Heart right ventricle (tissue), 16 donors: ENCODE data around the gene ATP13A5. TPM values are rescaled to one million over a fixed set of nuclear protein-coding genes. Genes with fewer than 3 reads are reported as not detected.

Source experiments
- ATAC-seq, 8 donors: fragments of 200-7000 bp; cut with Tn5 transposase; one replicate each; pipeline ENCODE4 v1.9.1; 2020; ENCODE audit warnings: mild to moderate bottlenecking in 8 of 8, moderate library complexity in 8 of 8, moderate number of reproducible peaks in 1 of 8
- DNase-seq, 2 donors: peaks; one replicate each; pipeline ENCODE4 v3.0.0-alpha.2; 2020
- H3K27ac ChIP-seq, 10 donors: fragments of 200-600 bp; sonication (generic) in 2 of 10; one replicate each; pipeline versions ENCODE4 v1.5.0 to v1.8.0; 2020 to 2022; ENCODE audit warnings: mild to moderate bottlenecking in 3 of 10
- H3K27me3 ChIP-seq, 7 donors: fragments of 200-600 bp; one replicate each; pipeline ENCODE4 v1.8.0; 2021 to 2022; ENCODE audit warnings: mild to moderate bottlenecking in 2 of 7
- H3K36me3 ChIP-seq, 9 donors: fragments of 200-600 bp; sonication (generic) in 1 of 9; one replicate each; pipeline versions ENCODE4 v1.5.0 to v1.8.0; 2020 to 2022; ENCODE audit warnings: mild to moderate bottlenecking in 2 of 9
- H3K4me1 ChIP-seq, 9 donors: fragments of 200-600 bp; sonication (generic) in 1 of 9; one replicate each; pipeline versions ENCODE4 v1.5.0 to v1.8.0; 2020 to 2022; ENCODE audit warnings: mild to moderate bottlenecking in 4 of 9
- H3K4me3 ChIP-seq, 10 donors: fragments of 200-600 bp; sonication (generic) in 2 of 10; one replicate each; pipeline versions ENCODE4 v1.5.0 to v1.8.0; 2020 to 2022; ENCODE audit warnings: mild to moderate bottlenecking in 7 of 10, moderate library complexity in 2 of 10
- H3K9me3 ChIP-seq, 11 donors: fragments of 200-600 bp in 10 of 11; sonication (generic) in 2 of 11; one replicate each; pipeline versions ENCODE4 v1.5.0 to v1.8.0; 2013 to 2022; ENCODE audit warnings: mild to moderate bottlenecking in 2 of 11, control low read depth in 1 of 11, moderate library complexity in 1 of 11
- WGBS, 2 donors: extraction: QIAGEN DNeasy Blood & Tissue Kit; methylation state at CpG; one replicate each; pipeline ENCODE4 v1.1.7; 2013; ENCODE audit warnings: inconsistent platforms in 1 of 2; 5-methylcytosine and 5-hydroxymethylcytosine counted together
- intact Hi-C, 10 donors: fragments of 100-400 bp; cut with DNase I; formaldehyde crosslinking; loops; one replicate each; pipeline versions ENCODE4 v1.11.1 to v1.14.2; 2022
- polyA plus RNA-seq, 2 donors: library from polyadenylated mRNA; stranded (reverse); fragments of 200-250 nt; gene quantifications; one replicate each; pipeline ENCODE4 v1.2.3, GENCODE V29; 2013
- total RNA-seq, 10 donors: library from RNA; stranded (reverse); fragmentation: NEBNext Ultra II Directional in 3 of 10; extraction: Animal tissue kit (Norgen Biotek cat#: 25700) in 3 of 10; gene quantifications; one replicate each; pipeline versions ENCODE4 v1.2.1 to v1.2.4, GENCODE V29; 2021 to 2023
- TF ChIP-seq, protein P1 (sequence below), 9 donors: fragments of 200-600 bp; sonication (generic) in 2 of 9; IDR thresholded peaks; one replicate each; pipeline versions ENCODE4 v1.5.0 to v1.8.0; 2021 to 2022; ENCODE audit warnings: antibody characterized with exemption in 9 of 9, mild to moderate bottlenecking in 5 of 9, moderate library complexity in 1 of 9
- donor health status: Arrhythmogenic right ventricular cardiomyopathy.
- donor health status: ischemic (EF 13 %, LVEDD 7.1; RV severe dilation, severe dysfunction).
- donor health status: healthy with polysubstance abuse.
- donor health status: DM: no; HTN: yes; CAD: no.
- donor health status: DM: no; HTN: no; CAD: no.
- donor health status: ischemic (EF 25% LVEDD 6.9; RV normal size, moderate dysfunction).
- donor health status: ischemic (EF 25% LVEDD 5.7; RV mildly dilated, moderate dysfunction).
- donor health status: healthy.
- donor health status: DM: yes; HTN: yes; CAD: no.
- donor health status: Ischemic cardiomyopathy.
- donor health status: ischemic (EF 35%, LVEDD 5.7; RV mildly dilated, moderate dysfunction).
- donor health status: nonischemic (EF 11% LVEDD 7.7; RV severe dilation, severe dysfunction).
- donor health status: DM: yes; HTN: yes; CAD: no.
- donor health status: PGD.
- donor health status: ischemic (EF 29% LVEDD 5.4; RV normal size, mild dysfunction).
- donor health status: nonischemic (EF 23%, LVEDD 6.1; RV moderate dilation, normal function).

The ATP13A5 gene
- total and polyA plus RNA-seq, 12 donors = 0.06 TPM; not detected in 11

DNA sequence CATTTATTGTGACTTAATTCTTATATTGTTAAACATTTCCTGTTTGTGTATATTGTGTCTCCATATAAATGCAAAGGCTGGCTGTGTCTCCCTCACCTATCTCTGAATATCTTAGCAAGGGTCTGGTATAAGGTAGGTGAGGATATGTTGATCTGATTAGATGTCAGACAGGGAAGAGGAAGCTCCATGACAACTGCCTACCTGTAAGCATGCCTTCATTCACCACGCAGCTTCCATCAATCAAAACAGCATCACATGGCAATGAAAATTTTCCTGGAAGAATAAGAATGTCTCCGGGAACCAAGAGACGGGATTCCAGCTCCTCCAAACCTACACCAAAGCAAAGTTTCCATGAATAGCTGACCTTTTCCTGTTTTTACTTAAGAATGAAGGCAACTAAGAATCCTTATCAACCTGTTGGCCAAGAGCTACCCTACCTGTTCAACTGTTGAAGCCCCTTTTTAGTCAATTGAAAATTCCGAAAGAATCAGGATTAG is 34.8 kb downstream of the ATP13A5 start:
- 90 to 91% methylated on average over 4 of the region's 4 CpGs for WGBS, 2 donors
- Histone ChIP-seq H3K27me3 (no peaks in the 10 kb centered on the region), H3K36me3 (no peaks in the 10 kb centered on the region), H3K4me3 (no peak overlapping the region), H3K27ac (no peak overlapping the region), H3K9me3 (no peaks in the 10 kb centered on the region), H3K4me1 (no peaks in the 10 kb centered on the region)
- TF ChIP-seq, protein P1, sequence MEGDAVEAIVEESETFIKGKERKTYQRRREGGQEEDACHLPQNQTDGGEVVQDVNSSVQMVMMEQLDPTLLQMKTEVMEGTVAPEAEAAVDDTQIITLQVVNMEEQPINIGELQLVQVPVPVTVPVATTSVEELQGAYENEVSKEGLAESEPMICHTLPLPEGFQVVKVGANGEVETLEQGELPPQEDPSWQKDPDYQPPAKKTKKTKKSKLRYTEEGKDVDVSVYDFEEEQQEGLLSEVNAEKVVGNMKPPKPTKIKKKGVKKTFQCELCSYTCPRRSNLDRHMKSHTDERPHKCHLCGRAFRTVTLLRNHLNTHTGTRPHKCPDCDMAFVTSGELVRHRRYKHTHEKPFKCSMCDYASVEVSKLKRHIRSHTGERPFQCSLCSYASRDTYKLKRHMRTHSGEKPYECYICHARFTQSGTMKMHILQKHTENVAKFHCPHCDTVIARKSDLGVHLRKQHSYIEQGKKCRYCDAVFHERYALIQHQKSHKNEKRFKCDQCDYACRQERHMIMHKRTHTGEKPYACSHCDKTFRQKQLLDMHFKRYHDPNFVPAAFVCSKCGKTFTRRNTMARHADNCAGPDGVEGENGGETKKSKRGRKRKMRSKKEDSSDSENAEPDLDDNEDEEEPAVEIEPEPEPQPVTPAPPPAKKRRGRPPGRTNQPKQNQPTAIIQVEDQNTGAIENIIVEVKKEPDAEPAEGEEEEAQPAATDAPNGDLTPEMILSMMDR (IDR thresholded peaks at IDR 0.05) = no peak
- intact Hi-C loops = no loop called here
- DNase-seq (no peak), ATAC-seq (no peak)

DNA sequence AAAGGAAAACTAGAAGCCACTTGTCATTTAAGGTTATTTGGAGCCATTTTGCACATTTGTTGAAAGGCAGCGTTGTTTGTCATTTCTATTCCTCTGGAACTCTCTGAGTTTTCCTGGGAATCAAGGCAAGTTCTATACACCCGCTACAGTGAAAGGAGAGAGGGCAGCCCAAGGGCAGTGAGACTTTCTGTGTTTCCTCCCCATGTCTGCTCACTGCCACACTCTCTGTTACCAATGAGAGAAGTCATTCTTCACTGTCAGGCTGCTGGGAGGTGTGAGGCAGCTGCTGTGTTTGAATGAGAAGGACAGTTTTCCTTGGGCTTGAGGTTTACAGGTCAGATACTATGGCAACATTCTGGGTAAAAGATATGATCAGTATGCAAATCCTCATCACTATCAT is 36.0 kb downstream of the ATP13A5 start:
- TF ChIP-seq, protein P1 (IDR thresholded peaks at IDR 0.05) = no peak
- ATAC-seq = no peak
- H3K27ac ChIP-seq = no peak overlapping the region
- H3K27me3 ChIP-seq = no peaks in the 10 kb centered on the region
- peaks cover 0 to 2% (median 0%) of the 10 kb centered on the region in 11 donors for H3K9me3 ChIP-seq
- WGBS, 2 donors = 71 to 73% methylated on average over 2 of the region's 2 CpGs
- no peaks in the 10 kb centered on the region for H3K36me3 ChIP-seq
- intact Hi-C loops = no loop called here
- H3K4me1 ChIP-seq = no peaks in the 10 kb centered on the region
- no peak for DNase-seq
- no peak overlapping the region for H3K4me3 ChIP-seq

DNA sequence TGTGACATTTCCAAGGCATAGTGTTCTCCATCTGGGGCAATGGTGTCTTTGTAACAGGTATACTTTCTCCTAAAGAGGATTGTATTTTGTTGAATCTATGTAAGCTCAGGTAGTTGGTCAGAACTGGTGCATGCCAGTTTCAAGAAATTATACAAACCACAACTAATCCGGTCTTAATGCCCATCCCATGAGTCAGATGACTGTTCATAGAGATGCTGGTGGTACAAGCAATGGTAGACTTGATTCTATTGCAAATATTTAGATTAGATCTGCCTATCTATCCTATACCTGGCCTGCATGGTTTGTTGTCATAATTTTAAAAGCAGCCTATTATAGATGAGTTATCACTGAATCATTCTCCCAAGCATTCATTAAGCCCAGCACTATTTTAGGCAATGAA is 43.5 kb downstream of the ATP13A5 start:
- Histone ChIP-seq H3K9me3 (peaks cover 0 to 5% (median 0%) of the 10 kb centered on the region in 11 donors), H3K27ac (no peak overlapping the region), H3K36me3 (no peaks in the 10 kb centered on the region), H3K4me3 (no peak overlapping the region), H3K4me1 (peaks cover 0 to 3% (median 0%) of the 10 kb centered on the region in 9 donors), H3K27me3 (no peaks in the 10 kb centered on the region)
- DNase-seq = no peak
- intact Hi-C loops = no loop called here
- TF ChIP-seq, protein P1 (IDR thresholded peaks at IDR 0.05) = no peak
- no peak for ATAC-seq
- 85 to 94% methylated on average over 1 of the region's 1 CpG for WGBS, 2 donors

DNA sequence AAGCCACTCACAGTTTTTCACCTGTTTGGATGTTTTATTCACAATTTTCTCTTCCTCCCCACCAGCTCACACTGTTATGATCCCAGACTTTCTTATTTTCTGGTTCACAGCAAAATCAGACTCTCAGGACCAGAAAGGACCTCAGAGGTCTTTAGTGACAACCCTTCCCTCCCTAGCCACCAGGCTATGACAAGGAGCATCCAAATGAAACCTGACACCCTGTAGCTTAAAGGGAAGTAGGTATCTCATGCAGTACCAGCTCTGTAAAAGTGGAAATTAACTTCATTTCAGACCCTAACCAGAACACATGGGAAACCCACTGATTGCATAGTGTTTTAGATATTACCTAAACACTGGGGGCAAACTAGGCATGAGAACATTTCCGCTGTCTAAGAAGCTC is 45.3 kb downstream of the ATP13A5 start:
- Histone ChIP-seq H3K27ac (no peak overlapping the region), H3K4me3 (no peak overlapping the region), H3K27me3 (no peaks in the 10 kb centered on the region), H3K9me3 (peaks cover 0 to 5% (median 0%) of the 10 kb centered on the region in 11 donors), H3K4me1 (peaks cover 0 to 3% (median 0%) of the 10 kb centered on the region in 9 donors), H3K36me3 (no peaks in the 10 kb centered on the region)
- no peak for DNase-seq
- intact Hi-C loops = no loop called here
- no peak for ATAC-seq
- 43 to 97% methylated on average over 1 of the region's 1 CpG for WGBS, 2 donors
- TF ChIP-seq, protein P1 (IDR thresholded peaks at IDR 0.05) = no peak
